Right renal cortex interstitium (tissue), 3 donors: Measurements from ENCODE around the gene HOTAIR. TPM values are rescaled to one million over a fixed set of nuclear protein-coding genes. Genes with fewer than 3 reads are reported as not detected.

Source experiments
- DNase-seq, 3 donors: peaks; one replicate each; pipeline ENCODE4 v3.0.0-alpha.2; 2013; ENCODE audit warnings: low read depth in 3 of 3, low spot score in 2 of 3
- polyA plus RNA-seq, 3 donors: library from polyadenylated mRNA; unstranded; fragments of 120-200 nt; gene quantifications; one replicate each; pipeline ENCODE4 v1.2.1, GENCODE V29; 2013; ENCODE audit not compliant: insufficient read length in 3 of 3

HOTAIR gene
- polyA plus RNA-seq, 3 donors, result 1.1 to 2.9 (median 1.2) TPM

GRCh38 chr12:53931844-53932581, 42.7 kb downstream of the HOTAIR start:
- no peak for DNase-seq

DNA sequence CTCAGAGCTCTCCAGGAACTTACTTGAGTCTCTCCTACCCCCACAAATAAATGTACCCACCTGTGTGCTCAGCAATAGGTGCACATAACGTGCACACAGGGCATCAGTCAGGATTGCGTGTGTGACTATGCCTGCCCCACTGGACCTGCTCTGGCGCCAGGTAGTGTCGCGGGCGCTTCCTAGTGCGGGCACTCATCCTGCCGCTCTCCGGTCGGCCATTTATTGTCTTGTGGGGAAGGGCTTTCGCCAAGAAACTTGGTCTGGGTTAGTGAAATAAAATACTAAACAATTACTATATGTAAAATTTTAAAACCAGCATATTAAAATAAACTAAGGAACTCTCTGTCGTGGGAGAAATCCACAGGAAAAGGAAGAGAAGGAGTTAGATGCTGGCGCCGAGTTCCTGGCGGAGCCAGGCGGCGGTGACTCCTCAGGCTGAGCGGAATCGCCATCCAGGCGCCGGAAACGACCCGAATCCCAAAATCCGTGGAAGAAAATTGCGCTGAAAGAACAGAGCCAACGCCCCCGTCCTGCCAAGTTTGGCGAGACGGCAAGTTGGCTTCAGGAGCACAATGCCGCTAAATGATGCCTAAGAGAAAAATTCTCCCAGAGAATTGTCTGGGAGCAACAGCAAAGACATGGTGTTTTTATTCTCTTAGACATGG, 44.0 kb downstream of the HOTAIR start:
- DNase-seq, result no peak

DNA sequence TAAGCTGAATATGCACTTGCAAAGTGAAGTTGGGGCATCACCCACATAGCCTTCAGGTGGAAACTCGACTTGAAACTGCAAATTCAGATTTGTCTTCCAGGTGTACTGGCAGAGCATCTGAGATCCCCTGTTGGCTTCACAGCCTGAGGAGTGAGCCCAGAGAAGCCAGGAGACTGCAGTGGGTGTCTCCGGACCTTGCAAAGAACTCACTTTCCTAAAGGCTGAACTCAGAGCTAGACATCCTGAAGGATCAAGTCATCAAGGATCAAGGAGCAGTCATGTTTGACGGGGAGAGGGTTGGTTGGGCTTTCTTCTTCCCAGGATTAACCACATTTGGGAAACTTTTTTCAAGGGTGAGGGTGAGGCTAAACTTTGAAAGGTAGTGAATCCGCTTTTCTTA, 45.2 kb downstream of the HOTAIR start:
- DNase-seq, result no peak

DNA sequence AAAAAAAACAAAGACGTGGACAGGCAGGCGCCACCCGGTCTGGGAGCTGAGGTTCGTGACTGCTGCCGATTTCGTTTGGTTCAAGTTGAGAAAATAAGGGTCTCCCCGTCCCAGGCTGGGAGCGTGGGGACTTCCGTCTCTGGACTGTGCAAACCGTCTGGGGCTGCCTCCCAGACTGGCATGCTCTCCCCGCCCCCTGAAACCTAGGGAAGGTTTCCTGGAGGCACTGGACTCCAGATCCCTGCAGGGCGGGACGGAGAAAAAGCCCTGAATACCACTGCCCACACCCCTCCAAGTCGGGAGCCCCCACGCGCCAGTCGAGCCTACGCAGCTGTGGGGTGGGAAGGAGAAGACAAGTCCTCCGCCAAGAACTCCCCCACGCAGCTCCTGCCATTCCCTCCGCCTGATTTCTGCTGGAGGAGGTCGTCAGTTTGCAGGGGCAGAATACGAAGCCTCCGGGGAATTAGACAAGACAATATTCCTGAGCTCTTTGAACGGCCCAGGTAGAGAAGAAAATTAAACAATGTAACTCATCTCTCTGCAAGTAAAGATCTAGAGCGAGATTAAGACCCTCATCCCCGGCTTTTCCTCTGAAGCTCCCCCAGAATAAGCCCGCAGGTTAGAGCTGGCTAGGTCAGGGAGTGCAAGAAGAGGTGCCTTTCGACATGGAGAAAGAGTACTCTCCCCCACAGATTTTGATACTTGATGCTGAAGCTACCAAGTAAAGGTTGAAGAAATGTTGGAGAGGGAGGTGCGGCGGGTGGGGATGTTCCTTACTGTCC, 46.5 kb downstream of the HOTAIR start:
- no peak for DNase-seq

- DNase-seq, result no peak
Measured at GRCh38 chr12:53927220-53928029, 47.3 kb downstream of the HOTAIR start.

- no peak for DNase-seq
Measured at GRCh38 chr12:53924521-53925405, 50.0 kb downstream of the HOTAIR start.

- DNase-seq, result no peak
Measured at GRCh38 chr12:53916788-53917655, 57.7 kb downstream of the HOTAIR start.

Other genes with a start within 250 kb of the HOTAIR start
- 100 to 1,000 TPM; 124 to 126 (median 125) TPM for gene CALCOCO1, start 247.5 kb downstream of the HOTAIR start, polyA plus RNA-seq
- gene CISTR, start 223.0 kb downstream of the HOTAIR start, polyA plus RNA-seq, result under 1 TPM in 1 of 3 donors, not detected in 2; 0.23 TPM
- gene HOXC13, start 36.1 kb downstream of the HOTAIR start, polyA plus RNA-seq, result not detected
- not detected for gene HOXC12, start 20.1 kb downstream of the HOTAIR start, polyA plus RNA-seq
- 1 to 10 TPM; 1.4 to 2.8 (median 1.5) TPM for gene HOXC11, start 1.8 kb downstream of the HOTAIR start, polyA plus RNA-seq
- 10 to 100 TPM; 63.5 to 68.8 (median 64.5) TPM for gene HOXC10, start 10.2 kb upstream of the HOTAIR start, polyA plus RNA-seq
- 10 to 100 TPM; 21.0 to 25.3 (median 22.3) TPM for gene HOXC9, start 25.2 kb upstream of the HOTAIR start, polyA plus RNA-seq
- 1 to 10 TPM; 6.3 to 7.1 (median 6.5) TPM for gene HOXC8, start 34.0 kb upstream of the HOTAIR start, polyA plus RNA-seq
- gene HOXC6, start 53.5 kb upstream of the HOTAIR start, polyA plus RNA-seq, result 10 to 100 TPM; 21.8 to 29.3 (median 23.3) TPM
- gene HOXC5, start 58.1 kb upstream of the HOTAIR start, polyA plus RNA-seq, result 1 to 10 TPM in 2 of 3 donors, under 1 TPM in 1; 0.93 to 1.4 (median 1.4) TPM
- gene HOXC4, start 78.9 kb upstream of the HOTAIR start, polyA plus RNA-seq, result 10 to 100 TPM; 32.4 to 42.5 (median 37.2) TPM
- 10 to 100 TPM; 30.5 to 34.2 (median 31.5) TPM for gene SMUG1, start 214.0 kb upstream of the HOTAIR start, polyA plus RNA-seq